DOHH2 (cell line): ENCODE data around the gene COL27A1.

Source experiments
- H3F3A ChIP-seq: fragments of 200-600 bp; sonication (generic), shearing (Covaris generic); 2 replicates; pipeline ENCODE4 v1.6.0; 2016; ENCODE audit warnings: antibody characterized with exemption, mild to moderate bottlenecking; ENCODE audit not compliant: control insufficient read depth, insufficient read depth
- H3K27ac ChIP-seq: fragments of 200-600 bp; sonication (generic); 2 replicates; pipeline ENCODE4 v1.5.1; 2014; ENCODE audit warnings: low read depth, mild to moderate bottlenecking, low read length, moderate library complexity
- H3K27me3 ChIP-seq: fragments of 200-600 bp; sonication (generic); 2 replicates; pipeline ENCODE4 v1.6.1; 2014; ENCODE audit warnings: mild to moderate bottlenecking, low read length, mixed read lengths; ENCODE audit not compliant: control insufficient read depth
- H3K36me3 ChIP-seq: fragments of 200-600 bp; sonication (generic); 2 replicates; pipeline ENCODE4 v1.6.1; 2014; ENCODE audit warnings: mild to moderate bottlenecking, low read length, moderate library complexity, mixed read lengths; ENCODE audit not compliant: control insufficient read depth
- H3K4me1 ChIP-seq: fragments of 200-600 bp; sonication (generic); 2 replicates; pipeline ENCODE4 v1.6.1; 2014; ENCODE audit warnings: mild to moderate bottlenecking, low read length, mixed read lengths; ENCODE audit not compliant: control insufficient read depth
- H3K4me2 ChIP-seq: fragments of 200-600 bp; sonication (generic); 2 replicates; pipeline ENCODE4 v1.6.0; 2014; ENCODE audit warnings: mild to moderate bottlenecking, low read length, moderate library complexity
- H3K4me3 ChIP-seq: fragments of 200-600 bp; sonication (generic); 2 replicates; pipeline ENCODE4 v1.5.1; 2014; ENCODE audit warnings: mild to moderate bottlenecking, low read length, mixed read lengths
- H3K79me2 ChIP-seq: fragments of 200-600 bp; sonication (generic); 2 replicates; pipeline ENCODE4 v1.6.1; 2014; ENCODE audit warnings: mild to moderate bottlenecking, low read length, mixed read lengths; ENCODE audit not compliant: control insufficient read depth
- H3K9me2 ChIP-seq: fragments of 200-600 bp; sonication (generic); replicated peaks from 2 replicates; pipeline ENCODE4 v1.6.1; 2014; ENCODE audit warnings: mild to moderate bottlenecking, low read length, mixed read lengths; ENCODE audit not compliant: control insufficient read depth
- H3K9me3 ChIP-seq: fragments of 200-600 bp; sonication (generic); 2 replicates; pipeline ENCODE4 v1.6.1; 2014; ENCODE audit warnings: antibody characterized with exemption, low read length, mixed read lengths; ENCODE audit not compliant: control insufficient read depth, insufficient read depth
- H4K20me1 ChIP-seq: fragments of 200-600 bp; sonication (generic); 2 replicates; pipeline ENCODE4 v1.6.0; 2014; ENCODE audit warnings: low read depth, mild to moderate bottlenecking, antibody characterized with exemption, low read length, moderate library complexity; ENCODE audit not compliant: control insufficient read depth, insufficient read depth
- CTCF ChIP-seq: fragments of 200-600 bp; sonication (generic); IDR thresholded peaks from one replicate; pipeline ENCODE4 v1.5.1; 2014; ENCODE audit warnings: antibody characterized with exemption, mild to moderate bottlenecking, low read depth, low read length; ENCODE audit not compliant: poor library complexity, severe bottlenecking
- EZH2phosphoT487 ChIP-seq: fragments of 200-600 bp; sonication (generic); IDR thresholded peaks from 2 replicates; pipeline ENCODE4 v1.6.1; 2017; ENCODE audit warnings: borderline replicate concordance, mild to moderate bottlenecking, antibody characterized with exemption, low read length, moderate library complexity, mixed read lengths

The COL27A1 gene

GRCh38 chr9:114276908-114277821 lies 121.8 kb downstream of the COL27A1 start:
- no peaks in the 10 kb centered on the region for H3K9me3 ChIP-seq
- no peaks in the 10 kb centered on the region for H3K9me2 ChIP-seq
- no peak overlapping the region for H3K4me3 ChIP-seq
- no peaks in the 10 kb centered on the region for H3K79me2 ChIP-seq
- no peaks in the 10 kb centered on the region for H3K36me3 ChIP-seq
- no peak overlapping the region for H3K27ac ChIP-seq
- H3F3A ChIP-seq, result no peaks in the 10 kb centered on the region
- H3K4me1 ChIP-seq, result no peaks in the 10 kb centered on the region
- no peak overlapping the region for H3K4me2 ChIP-seq
- no peaks in the 10 kb centered on the region for H4K20me1 ChIP-seq
- TF ChIP-seq CTCF (no peak), EZH2phosphoT487 (no peak)
- no peaks in the 10 kb centered on the region for H3K27me3 ChIP-seq

GRCh38 chr9:114278356-114278755 lies 123.0 kb downstream of the COL27A1 start:
- no peaks in the 10 kb centered on the region for H3K4me1 ChIP-seq
- H3K4me2 ChIP-seq, result no peak overlapping the region
- H3K4me3 ChIP-seq, result no peak overlapping the region
- H3F3A ChIP-seq, result no peaks in the 10 kb centered on the region
- H3K27ac ChIP-seq, result no peak overlapping the region
- H3K27me3 ChIP-seq, result no peaks in the 10 kb centered on the region
- TF ChIP-seq CTCF (no peak), EZH2phosphoT487 (no peak)
- no peaks in the 10 kb centered on the region for H3K79me2 ChIP-seq
- no peaks in the 10 kb centered on the region for H3K36me3 ChIP-seq
- H3K9me2 ChIP-seq, result no peaks in the 10 kb centered on the region
- no peaks in the 10 kb centered on the region for H3K9me3 ChIP-seq
- H4K20me1 ChIP-seq, result no peaks in the 10 kb centered on the region

- H3F3A ChIP-seq, result no peaks in the 10 kb centered on the region
- H3K9me3 ChIP-seq, result no peaks in the 10 kb centered on the region
- no peak overlapping the region for H3K4me2 ChIP-seq
- H3K79me2 ChIP-seq, result no peaks in the 10 kb centered on the region
- H3K4me3 ChIP-seq, result no peak overlapping the region
- H3K27me3 ChIP-seq, result no peaks in the 10 kb centered on the region
- no peaks in the 10 kb centered on the region for H4K20me1 ChIP-seq
- TF ChIP-seq EZH2phosphoT487, result no peak
- TF ChIP-seq CTCF, result no peak
- no peaks in the 10 kb centered on the region for H3K4me1 ChIP-seq
- H3K36me3 ChIP-seq, result no peaks in the 10 kb centered on the region
- H3K27ac ChIP-seq, result no peak overlapping the region
- H3K9me2 ChIP-seq, result no peaks in the 10 kb centered on the region
Observed at GRCh38 chr9:114278881-114279570, 123.7 kb downstream of the COL27A1 start.
